Endothelial cell of umbilical vein (primary cell): ENCODE results near the gene APBA2.

Source experiments
- CTCF ChIP-seq, 2 donors: IDR thresholded peaks; 1 replicate in 1 of 2; 2 replicates in 1 of 2; pipeline ENCODE4 v1.5.1; 2011; ENCODE audit warnings: low read length in 2 of 2, mild to moderate bottlenecking in 2 of 2, moderate library complexity in 2 of 2, control low read depth in 1 of 2, inconsistent platforms in 1 of 2, low read depth in 1 of 2; ENCODE audit not compliant: insufficient read depth in 1 of 2; ENCODE audit errors: extremely low read depth in 1 of 2
- EZH2 ChIP-seq: IDR thresholded peaks from 2 replicates; pipeline ENCODE4 v1.6.1; 2012; ENCODE audit warnings: borderline replicate concordance, low read depth, mild to moderate bottlenecking, moderate library complexity, low read length, inconsistent platforms; ENCODE audit not compliant: severe bottlenecking
- FOS ChIP-seq: IDR thresholded peaks from 2 replicates; pipeline ENCODE4 v1.6.1; 2011; ENCODE audit warnings: mild to moderate bottlenecking, low read length, moderate library complexity, borderline replicate concordance; ENCODE audit not compliant: insufficient read depth
- GATA2 ChIP-seq: IDR thresholded peaks from 2 replicates; pipeline ENCODE4 v1.7.0; 2011; ENCODE audit warnings: low read depth, mild to moderate bottlenecking, moderate library complexity, mixed read lengths, low read length; ENCODE audit not compliant: insufficient read length, insufficient read depth
- JUN ChIP-seq: IDR thresholded peaks from 2 replicates; pipeline ENCODE4 v1.6.1; 2011; ENCODE audit warnings: borderline replicate concordance, low read depth; ENCODE audit not compliant: insufficient read length, insufficient read depth
- MYC ChIP-seq: IDR thresholded peaks from one replicate; pipeline ENCODE4 v1.6.1; 2011; ENCODE audit warnings: mild to moderate bottlenecking, low read depth, low read length
- POLR2A ChIP-seq: IDR thresholded peaks from 2 replicates; pipeline ENCODE4 v1.6.1; 2012; ENCODE audit warnings: low read depth, mild to moderate bottlenecking, control low read depth, low read length
- POLR2AphosphoS5 ChIP-seq: IDR thresholded peaks from 2 replicates; pipeline ENCODE4 v1.6.1; 2012; ENCODE audit warnings: low read depth, mild to moderate bottlenecking, control low read depth, low read length, moderate library complexity; ENCODE audit not compliant: insufficient read depth
- TF ChIP-seq, protein P1 (sequence below): IDR thresholded peaks from 2 replicates; pipeline ENCODE4 v1.6.1; 2011; ENCODE audit not compliant: insufficient read depth, insufficient read length

DNA sequence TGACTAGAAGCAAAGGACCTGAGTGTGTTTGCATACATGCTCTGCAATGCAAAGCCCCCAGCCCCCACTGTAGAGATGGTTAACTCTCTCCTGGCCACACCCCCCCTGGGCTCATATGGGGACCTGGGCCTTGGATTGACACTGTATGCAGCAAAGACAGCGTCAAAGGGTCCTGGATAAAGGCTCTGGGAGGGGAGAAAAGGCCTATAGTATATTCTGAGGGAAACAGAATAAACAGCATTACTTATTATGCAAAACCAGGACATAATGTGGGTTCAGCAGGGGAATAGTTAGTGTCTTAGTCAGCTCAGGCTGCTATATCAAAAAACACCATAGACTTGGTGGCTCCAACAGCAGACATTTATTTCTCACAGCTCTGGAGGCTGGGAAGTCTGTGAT, 158.7 kb downstream of the APBA2 start:
- TF ChIP-seq CTCF (IDR thresholded peaks at IDR 0.05; ENCODE audit: extremely low read depth in 1 of 2, insufficient read depth in 1 of 2, low read depth in 1 of 2, low read length in 2 of 2) = no peak
- no peak for TF ChIP-seq POLR2A
- no peak for TF ChIP-seq MYC
- TF ChIP-seq EZH2 = no peak
- TF ChIP-seq POLR2AphosphoS5 = no peak
- TF ChIP-seq FOS = no peak
- TF ChIP-seq JUN = no peak
- TF ChIP-seq, protein P1, sequence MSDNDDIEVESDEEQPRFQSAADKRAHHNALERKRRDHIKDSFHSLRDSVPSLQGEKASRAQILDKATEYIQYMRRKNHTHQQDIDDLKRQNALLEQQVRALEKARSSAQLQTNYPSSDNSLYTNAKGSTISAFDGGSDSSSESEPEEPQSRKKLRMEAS = no peak
- TF ChIP-seq GATA2 = no peak
